DMS 273 treated with DMSO at 0.1 percent for 48 hours (cell line): ENCODE data around the gene ASPG.

ENCODE experiments used
- DNase-seq: peaks from one replicate; lab custom pipeline; 2025; lab: John Stamatoyannopoulos, UW

The ASPG gene

GRCh38 chr14:104105071-104105821, 19.7 kb downstream of the ASPG start:
- no peak for DNase-seq

- DNase-seq: no peak
Measured at GRCh38 chr14:104105822-104106470, 20.4 kb downstream of the ASPG start.

DNA sequence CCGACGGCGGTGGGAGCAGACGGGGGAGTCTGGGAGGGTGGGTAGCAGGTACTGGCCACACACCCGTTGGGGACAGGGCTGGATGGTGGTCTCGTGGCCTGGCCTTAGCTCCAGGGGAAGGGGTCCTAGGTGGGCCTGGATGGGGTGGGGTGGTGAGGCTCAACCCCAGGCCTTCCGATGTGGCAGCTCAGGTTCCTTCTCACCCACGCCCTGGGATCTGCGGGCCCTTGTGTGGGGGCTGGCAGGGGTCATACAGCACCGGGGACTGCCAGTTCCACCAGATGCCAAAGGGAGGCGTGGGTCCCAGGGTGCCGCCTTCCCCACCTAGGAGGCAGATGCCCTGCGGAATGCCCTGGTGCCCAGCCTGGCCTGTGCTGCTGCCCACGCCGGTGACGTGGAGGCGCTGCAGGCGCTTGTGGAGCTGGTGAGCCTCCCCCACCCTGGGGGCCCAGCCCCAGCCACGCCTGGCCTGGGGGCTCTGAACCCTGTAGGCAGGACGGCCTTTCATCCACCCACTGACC, 21.0 kb downstream of the ASPG start:
- no peak for DNase-seq

DNA sequence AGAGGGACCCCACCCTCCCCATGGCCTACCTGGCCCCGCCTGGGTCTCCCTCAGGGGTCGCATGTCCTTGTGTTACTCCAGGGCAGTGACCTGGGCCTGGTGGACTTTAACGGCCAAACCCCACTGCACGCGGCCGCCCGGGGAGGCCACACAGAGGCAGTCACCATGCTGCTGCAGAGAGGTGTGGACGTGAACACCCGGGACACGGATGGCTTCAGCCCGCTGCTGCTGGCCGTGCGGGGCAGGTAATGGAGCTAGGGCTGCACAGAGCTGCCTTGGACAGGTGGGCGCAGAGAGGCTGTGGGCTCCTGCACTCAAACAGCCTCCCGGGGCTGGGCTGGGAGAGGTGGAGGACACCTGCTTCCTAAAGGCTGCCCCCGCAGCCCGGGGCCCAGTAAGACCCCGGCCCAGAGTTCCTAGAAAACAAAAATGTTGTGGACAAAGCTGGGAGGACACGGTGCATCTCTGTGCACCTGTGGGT, 21.6 kb downstream of the ASPG start:
- DNase-seq: no peak

GRCh38 chr14:104107611-104108569, 22.4 kb downstream of the ASPG start:
- no peak for DNase-seq

GRCh38 chr14:104108570-104109541, 23.4 kb downstream of the ASPG start:
- DNase-seq: no peak

DNA sequence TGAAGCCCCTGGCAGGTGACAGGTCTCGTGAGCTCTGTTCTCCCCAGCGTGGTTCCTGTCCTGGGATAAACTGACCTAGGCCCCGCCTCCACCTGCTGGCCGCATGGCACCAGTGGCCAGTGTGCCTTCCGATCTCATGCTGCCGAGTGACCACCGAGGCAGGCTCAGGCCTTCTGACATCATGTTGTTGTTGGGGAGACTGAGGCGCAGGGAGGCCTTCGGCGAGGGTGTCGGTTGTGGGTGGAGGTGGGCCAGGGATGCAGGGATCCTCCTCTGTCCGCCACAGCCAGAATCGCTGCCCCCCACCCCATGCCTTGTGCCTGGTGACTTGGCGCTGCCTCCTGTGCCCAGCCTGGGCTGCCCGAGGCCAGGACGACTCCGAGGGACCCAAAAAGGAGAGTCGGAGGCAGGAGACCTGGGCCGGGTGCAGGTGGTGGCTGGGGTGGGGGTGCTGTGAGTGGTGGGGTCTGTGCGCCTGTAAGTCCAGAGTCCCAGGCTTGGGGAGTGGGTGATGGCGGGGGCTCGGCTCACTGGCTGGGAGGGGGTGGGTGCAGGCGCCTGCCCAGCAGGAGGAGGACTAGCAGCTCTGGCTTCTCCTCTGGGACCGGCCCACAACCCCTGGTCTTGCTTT, 24.3 kb downstream of the ASPG start:
- no peak for DNase-seq

DNA sequence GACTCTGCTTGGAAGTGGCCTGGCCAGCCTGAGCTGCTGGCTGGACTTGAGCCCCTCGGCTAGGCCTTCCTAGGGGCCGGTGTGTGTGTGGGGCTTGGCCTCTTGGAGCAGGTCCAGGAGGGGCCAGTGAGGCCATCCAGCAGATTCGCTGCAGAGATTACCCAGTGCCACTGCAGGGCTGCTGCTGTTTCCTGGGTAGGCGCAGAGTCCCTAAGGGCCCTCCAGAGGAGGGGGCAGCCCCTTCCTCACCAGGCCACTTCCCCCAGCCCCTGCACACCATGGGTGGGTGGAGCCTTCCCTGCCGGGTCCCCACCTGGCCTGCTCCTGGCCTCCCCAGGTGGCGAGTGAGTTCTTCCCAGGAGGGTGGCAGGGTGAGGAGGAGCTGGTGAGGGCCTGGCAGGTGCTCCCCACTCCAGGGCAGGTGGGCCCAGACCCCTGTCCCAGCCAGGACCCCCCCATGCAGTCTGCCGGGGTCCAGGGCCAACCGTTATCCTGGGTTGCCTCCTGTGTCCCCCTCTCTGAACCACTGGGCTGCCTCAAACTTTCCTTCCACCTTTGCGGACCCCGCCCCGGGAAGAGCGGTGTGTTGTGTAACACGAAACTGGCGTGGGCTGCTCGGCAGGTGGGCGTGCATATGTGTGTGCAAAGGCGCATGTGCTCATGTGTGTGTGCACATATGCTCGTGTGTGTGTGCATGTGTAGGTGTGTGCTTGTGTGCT, 25.1 kb downstream of the ASPG start:
- DNase-seq: no peak

GRCh38 chr14:104111301-104112112, 26.0 kb downstream of the ASPG start:
- DNase-seq: no peak

- no peak for DNase-seq
Measured at GRCh38 chr14:104112113-104112505, 26.6 kb downstream of the ASPG start.

- no peak for DNase-seq
Measured at GRCh38 chr14:104112609-104113571, 27.4 kb downstream of the ASPG start.

DNA sequence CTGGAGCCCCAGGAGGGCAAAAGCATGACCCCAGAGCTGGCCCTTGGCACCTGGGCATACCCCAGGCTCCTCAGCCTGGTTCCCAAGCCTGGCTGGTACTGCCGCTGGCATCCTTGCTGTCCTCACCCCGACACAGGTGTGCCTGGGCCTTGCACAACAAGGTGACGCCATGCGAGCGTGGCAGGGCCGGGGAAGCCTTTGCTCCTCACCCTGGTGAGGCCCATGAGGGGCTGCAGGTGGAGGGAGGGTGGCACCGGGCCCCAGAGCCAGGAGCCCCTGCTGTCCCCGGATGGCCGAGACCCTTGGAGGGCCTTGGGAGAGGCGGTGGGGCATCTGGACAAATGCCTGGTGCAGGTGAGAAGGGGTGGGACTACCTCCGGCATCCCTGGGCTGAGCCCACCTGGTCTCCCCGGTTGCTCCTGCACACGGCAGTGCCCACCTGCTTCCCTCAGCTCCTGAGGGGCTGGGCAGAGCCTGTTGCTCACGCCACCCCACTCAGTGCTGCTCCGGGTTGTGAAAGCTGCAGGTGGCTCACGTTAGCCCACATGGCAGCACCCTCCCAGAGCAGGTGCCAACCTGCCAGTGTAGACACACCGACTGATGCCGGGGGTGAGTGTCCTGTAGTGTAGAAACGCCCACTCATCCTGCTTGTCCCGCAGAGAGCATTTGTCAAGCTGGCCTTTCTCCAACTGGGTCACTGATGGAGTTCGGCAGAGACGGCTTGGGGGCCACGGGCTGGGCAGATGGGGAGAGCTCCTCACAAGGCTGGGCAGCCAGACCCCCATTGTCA, 28.3 kb downstream of the ASPG start:
- no peak for DNase-seq

GRCh38 chr14:104114421-104115130, 29.1 kb downstream of the ASPG start:
- DNase-seq: no peak

DNA sequence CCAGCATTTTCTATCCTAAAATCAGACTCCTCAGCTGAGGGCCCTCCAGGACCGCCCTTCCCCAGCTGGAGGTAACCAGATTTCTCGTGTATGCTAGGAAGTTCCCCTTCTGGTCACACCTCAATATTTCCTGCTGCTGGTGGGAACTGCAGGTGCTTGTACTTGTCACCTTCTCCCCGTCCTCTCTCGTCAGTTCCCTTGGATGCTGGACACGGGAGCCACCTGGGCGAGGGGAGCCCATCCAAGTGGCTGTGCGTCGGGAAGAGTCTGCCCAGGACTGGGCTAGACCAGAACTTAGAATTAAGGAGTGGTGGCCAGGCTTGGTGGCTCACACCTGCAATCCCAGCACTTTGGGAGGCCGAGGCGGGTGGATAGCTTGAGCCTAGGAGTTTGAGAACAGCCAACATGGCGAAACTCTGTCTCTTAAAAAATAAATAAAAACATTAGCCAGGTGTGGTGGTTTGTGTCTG, 29.7 kb downstream of the ASPG start:
- DNase-seq: no peak

DNA sequence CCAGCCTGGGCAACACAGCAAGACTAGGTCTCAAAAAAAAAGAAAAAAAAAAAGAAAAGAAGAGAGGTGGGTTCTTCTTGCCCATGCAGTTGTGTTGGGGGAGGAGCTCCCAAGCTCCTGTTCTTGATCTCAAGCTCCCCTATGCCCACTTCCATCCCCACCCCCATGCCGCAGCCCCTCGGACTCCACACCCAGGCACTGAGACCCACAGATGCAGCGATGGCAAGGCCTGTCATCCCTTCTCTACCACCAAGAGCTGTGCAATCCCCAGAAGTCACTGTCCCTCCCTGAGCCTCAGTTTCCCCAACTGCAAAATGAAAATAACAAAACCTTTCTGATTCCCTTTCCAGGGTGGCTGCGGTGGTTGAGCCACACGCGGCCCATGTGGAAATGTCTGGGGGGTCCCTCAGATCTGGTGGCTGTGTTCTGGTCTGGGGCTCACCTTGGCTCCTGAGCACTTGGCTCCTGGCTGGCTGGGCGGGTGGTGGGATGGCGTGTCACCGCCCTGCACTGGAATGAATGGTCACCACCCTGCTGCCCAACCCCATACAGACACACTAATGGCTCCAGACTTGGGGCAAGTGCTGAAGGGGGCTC, 30.3 kb downstream of the ASPG start:
- no peak for DNase-seq

DNA sequence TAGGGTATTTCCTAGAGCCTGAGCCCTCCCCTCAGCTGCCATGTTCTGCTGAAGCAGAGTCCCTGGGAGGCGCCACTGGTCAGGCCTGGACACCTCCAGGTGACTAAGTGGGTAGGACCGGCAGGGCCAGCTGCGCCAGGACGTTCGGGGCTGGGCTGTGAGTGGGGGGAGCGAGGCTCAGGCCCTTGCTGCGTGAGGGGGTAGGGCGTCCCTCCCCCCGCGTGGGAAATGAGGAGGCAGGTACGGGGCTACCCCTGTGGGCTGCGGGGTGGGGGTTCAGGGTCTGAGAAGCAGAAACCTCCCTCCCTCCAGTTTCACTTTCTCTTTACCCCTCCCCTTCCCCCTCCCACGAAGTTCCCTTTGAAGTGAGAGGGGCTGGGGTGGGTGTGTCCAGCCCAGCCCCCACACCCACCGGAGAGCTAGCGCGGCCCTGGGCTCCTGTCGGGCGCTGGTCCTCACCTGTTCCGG, 30.8 kb downstream of the ASPG start:
- no peak for DNase-seq
